GM12878 (cell line): ENCODE results near the gene SPAG17. TPM values are rescaled to one million over a fixed set of nuclear protein-coding genes. Genes with fewer than 3 reads are reported as not detected.

Source experiments
- ATAC-seq: fragments of 200-7000 bp; cut with Tn5 transposase; 3 replicates; pipeline ENCODE4 v1.9.1; 2020; ENCODE audit warnings: mild to moderate bottlenecking, moderate library complexity
- BruUV-seq: library from RNA; stranded (reverse); fragments of 400-500 nt; replicated peaks from 2 replicates; lab custom pipeline; 2021; lab: Mats Ljungman, UMichigan
- CTCF ChIA-PET: fragments of 300-600 bp; sonication (Branson Sonifier 250); formaldehyde crosslinking; extraction: SDS; loops from one replicate; lab custom pipeline; 2021; ENCODE audit warnings: inconsistent platforms; lab: Yijun Ruan, JAX
- POLR2A ChIA-PET: fragments of 350-600 bp; formaldehyde crosslinking; extraction: SDS; loops from one replicate; lab custom pipeline; 2021; ENCODE audit warnings: inconsistent platforms; lab: Charles Lee
- RAD21 ChIA-PET: fragments of 300-600 bp; sonication (Branson Sonifier 250); formaldehyde crosslinking; loops from one replicate; lab custom pipeline; 2023; ENCODE audit warnings: antibody characterized with exemption; ENCODE audit not compliant: unreplicated experiment; lab: Charles Lee
- SMC1A ChIA-PET: fragments of 300-600 bp; sonication (Branson Sonifier 250); formaldehyde crosslinking; loops from one replicate; lab custom pipeline; 2023; ENCODE audit not compliant: unreplicated experiment, uncharacterized antibody; lab: Charles Lee
- DNase-seq: peaks from one replicate; pipeline ENCODE4 v3.0.0-alpha.2; 2011; ENCODE audit warnings: low read depth, low spot score
- FAIRE-seq: peaks from 3 replicates; lab custom pipeline; 2011; peaks lifted over from hg19 to GRCh38; lab: Jason Lieb, UNC
- H2AFZ ChIP-seq: 2 replicates; pipeline ENCODE4 v1.6.0; 2011; ENCODE audit warnings: low read depth, low read length, control low read depth; ENCODE audit not compliant: control insufficient read depth
- H3K27ac ChIP-seq: 2 replicates; pipeline ENCODE4 v1.5.1; 2011; ENCODE audit warnings: control low read depth; ENCODE audit not compliant: control insufficient read depth, insufficient read depth
- H3K27me3 ChIP-seq, 2 experiments: replicated peaks in 1 of 2; 2 replicates each; pipeline versions ENCODE4 v1.6.0 to v1.6.1; 2011; ENCODE audit warnings: low read length in 1 of 2; ENCODE audit not compliant: control insufficient read depth in 2 of 2, insufficient read depth in 2 of 2
- H3K36me3 ChIP-seq, 2 experiments: 2 replicates each; pipeline ENCODE4 v1.5.1; 2011; ENCODE audit warnings: low read length in 1 of 2; ENCODE audit not compliant: control insufficient read depth in 2 of 2, insufficient read depth in 2 of 2
- H3K4me1 ChIP-seq: 2 replicates; pipeline ENCODE4 v1.6.1; 2011; ENCODE audit warnings: mild to moderate bottlenecking, low read length, moderate library complexity, mixed read lengths; ENCODE audit not compliant: control insufficient read depth, insufficient read depth
- H3K4me2 ChIP-seq: 2 replicates; pipeline ENCODE4 v1.6.0; 2011; ENCODE audit warnings: control low read depth; ENCODE audit not compliant: control insufficient read depth, insufficient read depth
- H3K4me3 ChIP-seq: fragments of 200-600 bp; sonication (generic); 2 replicates; pipeline ENCODE4 v1.5.1; 2016
- H3K79me2 ChIP-seq: 2 replicates; pipeline ENCODE4 v1.6.0; 2011; ENCODE audit warnings: low read length; ENCODE audit not compliant: control insufficient read depth, insufficient read depth
- H3K9ac ChIP-seq: 2 replicates; pipeline ENCODE4 v1.8.0; 2011; ENCODE audit warnings: low read length, control low read depth, mixed read lengths; ENCODE audit not compliant: control insufficient read depth, insufficient read depth
- H3K9me3 ChIP-seq: replicated peaks from 3 replicates; pipeline ENCODE4 v1.5.1; 2011; ENCODE audit warnings: mild to moderate bottlenecking, low read length; ENCODE audit not compliant: control insufficient read depth, insufficient read depth
- H4K20me1 ChIP-seq: 2 replicates; pipeline ENCODE4 v1.6.0; 2011; ENCODE audit not compliant: control insufficient read depth, insufficient read depth
- GATAD2B ChIP-seq: fragments of 450-650 bp; conservative IDR thresholded peaks from 2 replicates; pipeline ENCODE4 v1.6.1; 2017; ENCODE audit warnings: low read depth, mild to moderate bottlenecking, moderate library complexity
- JUND ChIP-seq: IDR thresholded peaks from 2 replicates; pipeline ENCODE4 v1.6.1; 2012; ENCODE audit warnings: low read depth, mild to moderate bottlenecking, low read length, improper control_type of control experiment, moderate library complexity
- MEF2A ChIP-seq: IDR thresholded peaks from 2 replicates; pipeline ENCODE4 v1.6.1; 2011; ENCODE audit warnings: low read depth, mild to moderate bottlenecking, low read length, moderate library complexity; ENCODE audit not compliant: insufficient read depth
- MEF2B ChIP-seq: fragments of 450-650 bp; IDR thresholded peaks from 2 replicates; pipeline ENCODE4 v1.6.1; 2018; ENCODE audit warnings: mild to moderate bottlenecking, moderate library complexity; ENCODE audit not compliant: partially characterized antibody, poor library complexity, severe bottlenecking
- RBBP5 ChIP-seq: fragments of 200-600 bp; sonication (generic); conservative IDR thresholded peaks from 2 replicates; pipeline ENCODE4 v1.6.1; 2016
- RCOR1 ChIP-seq: conservative IDR thresholded peaks from 2 replicates; pipeline ENCODE4 v1.6.1; 2012; ENCODE audit warnings: low read depth, low read length, improper control_type of control experiment
- SPI1 ChIP-seq: IDR thresholded peaks from 2 replicates; pipeline ENCODE4 v1.6.1; 2011; ENCODE audit warnings: low read depth, mild to moderate bottlenecking, low read length, moderate library complexity, borderline replicate concordance; ENCODE audit not compliant: insufficient read depth
- SREBF2 ChIP-seq: IDR thresholded peaks from 2 replicates; pipeline ENCODE4 v1.6.1; 2012; ENCODE audit warnings: mild to moderate bottlenecking, low read length
- ZNF24 ChIP-seq: fragments of 450-650 bp; IDR thresholded peaks from 2 replicates; pipeline ENCODE4 v1.6.1; 2017; ENCODE audit warnings: antibody characterized with exemption, mild to moderate bottlenecking
- WGBS: methylation state at CpG from one replicate; pipeline ENCODE4 v1.1.6; 2016; ENCODE audit warnings: low lambda C conversion rate; ENCODE audit not compliant: insufficient replicate concordance, insufficient coverage; ENCODE audit errors: missing lambda C conversion rate; 5-methylcytosine and 5-hydroxymethylcytosine counted together
- in situ Hi-C: fragments of 300-500 bp; cut with MboI; formaldehyde crosslinking; loops from 9 replicates; pipeline ENCODE4 v1.14.3; 2018; ENCODE audit warnings: mixed read lengths
- intact Hi-C: fragments of 100-400 bp; cut with micrococcal nuclease; formaldehyde crosslinking; loops from one replicate; pipeline ENCODE4 v1.14.2; 2022; ENCODE audit not compliant: unreplicated experiment
- polyA plus RNA-seq, 11 experiments: library from polyadenylated mRNA; depleted of rRNA in 4 of 11; unstranded in 6 of 11; stranded (reverse) in 5 of 11; fragments of >200 nt; fragmentation: Nextera tagmentation in 4 of 11; fragmentation: Illumina TruSeq in 1 of 11; extraction: Ambion mirVana in 4 of 11; extraction: Trizol in 1 of 11; gene quantifications; 1 replicate in 1 of 11; 2 replicates in 10 of 11; pipeline versions ENCODE4 v1.2.1 to v1.2.3, GENCODE V29; 2011 to 2016; ENCODE audit warnings: inconsistent platforms in 2 of 11, missing spikeins in 2 of 11, low read depth in 1 of 11
- total RNA-seq, 4 experiments: library from RNA; depleted of rRNA in 3 of 4; stranded (reverse); fragments of >200 nt in 3 of 4; fragmentation: Illumina TruSeq in 1 of 4; extraction: Trizol in 1 of 4; gene quantifications; 2 replicates each; pipeline versions ENCODE4 v1.2.1 to v1.2.3, GENCODE V29; 2013 to 2021
- TF ChIP-seq, protein P1 (sequence below): fragments of 450-650 bp; formaldehyde crosslinking; IDR thresholded peaks from 2 replicates; pipeline ENCODE4 v1.5.0; 2022; ENCODE audit warnings: mild to moderate bottlenecking, missing genetic modification characterization
- TF ChIP-seq, protein P2 (sequence below): fragments of 450-650 bp; IDR thresholded peaks from 2 replicates; pipeline ENCODE4 v1.6.1; 2017; ENCODE audit warnings: borderline replicate concordance
- TF ChIP-seq, protein P3 (sequence below): IDR thresholded peaks from 2 replicates; pipeline ENCODE4 v1.6.1; 2012; ENCODE audit warnings: low read depth, low read length, improper control_type of control experiment

Gene SPAG17
- total and polyA plus RNA-seq, 10 of the 15 experiments (the other 5 are each of a cell fraction or from before 2014, with no cell fraction given), result 0.02 to 0.16 (median 0.03) TPM; not detected in 7

DNA sequence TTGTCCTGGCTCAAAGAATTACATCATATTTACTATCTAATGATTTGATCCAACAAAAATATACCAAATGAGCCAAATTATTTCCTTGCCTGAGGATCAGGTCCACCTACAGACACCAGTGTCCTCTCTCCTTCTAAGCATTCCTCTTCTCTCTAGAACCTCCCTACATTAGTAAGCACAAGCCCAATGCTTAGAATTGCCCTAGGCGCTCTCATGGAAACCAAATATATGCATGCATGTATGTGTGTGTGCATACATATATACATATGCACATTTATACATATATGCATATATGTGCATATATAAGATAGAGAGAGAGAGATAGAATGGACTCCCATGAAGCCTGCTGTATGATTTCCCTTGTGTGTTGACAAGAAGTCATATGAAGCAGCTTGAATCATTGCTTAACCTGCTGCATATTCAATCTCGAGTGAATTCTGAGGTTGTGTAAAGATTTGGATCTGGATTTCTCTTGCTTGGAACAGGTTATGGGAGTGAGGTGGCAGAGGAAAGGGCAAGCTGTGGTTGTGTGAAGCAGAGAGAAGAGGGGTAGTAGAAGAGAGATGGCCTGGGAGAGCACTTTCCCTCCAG is 66.1 kb downstream of the SPAG17 start:
- intact Hi-C loops, result no loop called here
- CTCF ChIA-PET, result no interaction called here

DNA sequence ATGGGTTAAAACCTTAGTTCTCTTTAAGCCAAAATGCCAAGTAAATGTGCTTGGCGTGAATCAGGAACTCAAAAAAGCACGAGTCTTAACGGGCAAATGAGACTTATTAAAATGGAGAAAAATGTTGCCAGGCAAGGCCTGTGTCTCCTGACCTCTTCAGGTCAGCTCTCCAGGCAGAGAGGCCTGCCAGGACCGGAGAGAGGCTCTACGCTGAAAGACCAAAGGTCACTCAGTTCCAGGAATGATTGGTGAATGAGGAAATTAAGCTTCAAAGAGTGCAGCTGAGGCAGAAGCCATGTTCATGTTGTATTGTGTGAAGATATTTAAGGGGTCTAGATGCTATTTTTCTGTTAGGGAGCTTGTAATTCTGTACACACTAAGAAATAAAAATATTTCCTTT is 66.6 kb downstream of the SPAG17 start:
- BruUV-seq, result no TSS peak
- WGBS, result 23% methylated on average over 5 of the region's 5 CpGs
- H3K9me3 ChIP-seq, result no peaks in the 10 kb centered on the region
- H3K4me1 ChIP-seq, result no peaks in the 10 kb centered on the region
- ChIA-PET SMC1A (no interaction called here), RAD21 (no interaction called here), POLR2A (interaction anchor here (0.9 kb wide), 1 partner anchor 14 kb away, joined by 3 read pairs; no protein-coding TSS in a partner anchor), CTCF (no interaction called here)
- intact Hi-C loops, result no loop called here
- in situ Hi-C loops, result no loop called here
- no peaks in the 10 kb centered on the region for H4K20me1 ChIP-seq
- H3K4me3 ChIP-seq, result no peak overlapping the region
- H3K9ac ChIP-seq, result no peak overlapping the region
- no peaks in the 10 kb centered on the region for H3K79me2 ChIP-seq
- H3K4me2 ChIP-seq, result no peak overlapping the region
- H2AFZ ChIP-seq, result no peak overlapping the region
- ATAC-seq (no peak), DNase-seq (no peak), FAIRE-seq (no peak)
- peaks cover 0 to 3% of the 10 kb centered on the region in 2 experiments; a peak in 1 of 4 replicates for H3K27me3 ChIP-seq
- H3K36me3 ChIP-seq, result no peaks in the 10 kb centered on the region
- no peak overlapping the region for H3K27ac ChIP-seq
- TF ChIP-seq MEF2A (no peak), JUND (no peak), MEF2B (no peak), ZNF24 (no peak)
- TF ChIP-seq, protein P1, sequence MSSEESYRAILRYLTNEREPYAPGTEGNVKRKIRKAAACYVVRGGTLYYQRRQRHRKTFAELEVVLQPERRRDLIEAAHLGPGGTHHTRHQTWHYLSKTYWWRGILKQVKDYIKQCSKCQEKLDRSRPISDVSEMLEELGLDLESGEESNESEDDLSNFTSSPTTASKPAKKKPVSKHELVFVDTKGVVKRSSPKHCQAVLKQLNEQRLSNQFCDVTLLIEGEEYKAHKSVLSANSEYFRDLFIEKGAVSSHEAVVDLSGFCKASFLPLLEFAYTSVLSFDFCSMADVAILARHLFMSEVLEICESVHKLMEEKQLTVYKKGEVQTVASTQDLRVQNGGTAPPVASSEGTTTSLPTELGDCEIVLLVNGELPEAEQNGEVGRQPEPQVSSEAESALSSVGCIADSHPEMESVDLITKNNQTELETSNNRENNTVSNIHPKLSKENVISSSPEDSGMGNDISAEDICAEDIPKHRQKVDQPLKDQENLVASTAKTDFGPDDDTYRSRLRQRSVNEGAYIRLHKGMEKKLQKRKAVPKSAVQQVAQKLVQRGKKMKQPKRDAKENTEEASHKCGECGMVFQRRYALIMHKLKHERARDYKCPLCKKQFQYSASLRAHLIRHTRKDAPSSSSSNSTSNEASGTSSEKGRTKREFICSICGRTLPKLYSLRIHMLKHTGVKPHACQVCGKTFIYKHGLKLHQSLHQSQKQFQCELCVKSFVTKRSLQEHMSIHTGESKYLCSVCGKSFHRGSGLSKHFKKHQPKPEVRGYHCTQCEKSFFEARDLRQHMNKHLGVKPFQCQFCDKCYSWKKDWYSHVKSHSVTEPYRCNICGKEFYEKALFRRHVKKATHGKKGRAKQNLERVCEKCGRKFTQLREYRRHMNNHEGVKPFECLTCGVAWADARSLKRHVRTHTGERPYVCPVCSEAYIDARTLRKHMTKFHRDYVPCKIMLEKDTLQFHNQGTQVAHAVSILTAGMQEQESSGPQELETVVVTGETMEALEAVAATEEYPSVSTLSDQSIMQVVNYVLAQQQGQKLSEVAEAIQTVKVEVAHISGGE (CRISPR knock-in tag), result no peak
- TF ChIP-seq, protein P2, sequence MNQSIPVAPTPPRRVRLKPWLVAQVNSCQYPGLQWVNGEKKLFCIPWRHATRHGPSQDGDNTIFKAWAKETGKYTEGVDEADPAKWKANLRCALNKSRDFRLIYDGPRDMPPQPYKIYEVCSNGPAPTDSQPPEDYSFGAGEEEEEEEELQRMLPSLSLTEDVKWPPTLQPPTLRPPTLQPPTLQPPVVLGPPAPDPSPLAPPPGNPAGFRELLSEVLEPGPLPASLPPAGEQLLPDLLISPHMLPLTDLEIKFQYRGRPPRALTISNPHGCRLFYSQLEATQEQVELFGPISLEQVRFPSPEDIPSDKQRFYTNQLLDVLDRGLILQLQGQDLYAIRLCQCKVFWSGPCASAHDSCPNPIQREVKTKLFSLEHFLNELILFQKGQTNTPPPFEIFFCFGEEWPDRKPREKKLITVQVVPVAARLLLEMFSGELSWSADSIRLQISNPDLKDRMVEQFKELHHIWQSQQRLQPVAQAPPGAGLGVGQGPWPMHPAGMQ, result no peak

More for the DNA sequence above, 66.1 kb downstream of the SPAG17 start:
- FAIRE-seq, result no peak
- Histone ChIP-seq H3K4me3 (no peak overlapping the region), H4K20me1 (no peaks in the 10 kb centered on the region), H3K27ac (no peak overlapping the region), H3K4me1 (no peaks in the 10 kb centered on the region), H3K4me2 (no peak overlapping the region), H3K79me2 (no peaks in the 10 kb centered on the region), H3K36me3 (no peaks in the 10 kb centered on the region), H3K9me3 (no peaks in the 10 kb centered on the region), H2AFZ (no peak overlapping the region), H3K27me3 (peaks cover 0 to 3% of the 10 kb centered on the region in 2 experiments; a peak in 1 of 4 replicates), H3K9ac (no peak overlapping the region)
- ChIA-PET POLR2A (no interaction called here), SMC1A (no interaction called here), RAD21 (no interaction called here)
- WGBS, result 53% methylated on average over 2 of the region's 2 CpGs
- TF ChIP-seq, protein P3, sequence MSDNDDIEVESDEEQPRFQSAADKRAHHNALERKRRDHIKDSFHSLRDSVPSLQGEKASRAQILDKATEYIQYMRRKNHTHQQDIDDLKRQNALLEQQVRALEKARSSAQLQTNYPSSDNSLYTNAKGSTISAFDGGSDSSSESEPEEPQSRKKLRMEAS, result no peak
- TF ChIP-seq SREBF2, result no peak
- no peak for TF ChIP-seq SPI1
- TF ChIP-seq RCOR1, result no peak
- TF ChIP-seq GATAD2B, result no peak
- no peak for TF ChIP-seq RBBP5
- DNase-seq, result no peak
- BruUV-seq, result no TSS peak
- no peak for ATAC-seq
- in situ Hi-C loops, result no loop called here
